ENCODE measurements around the gene WWOX.
"Not testable (repeated sequence)": the region's sequence is repeated elsewhere in the genome, so short reads cannot be mapped to it uniquely, and the experiment has no call there.

WWOX gene

GRCh38 chr16:78689536-78689935 is 590.1 kb downstream of the WWOX start:
- H3K27ac ChIP-seq (ENCODE audit: low read length) = no peak overlapping the region
- H3K36me3 ChIP-seq (ENCODE audit: control insufficient read depth in 2 of 2, insufficient read depth in 2 of 2, low read length in 2 of 2) = no peaks in the 10 kb centered on the region
- H3K9ac ChIP-seq (ENCODE audit: low read length in 2 of 2) = no peak overlapping the region
- H3K9me3 ChIP-seq (ENCODE audit: control insufficient read depth in 2 of 2, low read length in 2 of 2) = no peaks in the 10 kb centered on the region
- no peaks in the 10 kb centered on the region for H3K4me1 ChIP-seq (ENCODE audit: control insufficient read depth, insufficient read depth, low read length)
- no peak overlapping the region for H3K4me3 ChIP-seq (ENCODE audit: low read length in 2 of 2)
- H3K27me3 ChIP-seq (ENCODE audit: control insufficient read depth in 1 of 2, insufficient read depth in 2 of 2, low read length in 2 of 2) = no peaks in the 10 kb centered on the region

- H3K36me3 ChIP-seq (ENCODE audit: control insufficient read depth in 2 of 2, insufficient read depth in 2 of 2, low read length in 2 of 2) = no peaks in the 10 kb centered on the region
- H3K27ac ChIP-seq (ENCODE audit: low read length) = no peak overlapping the region
- no peaks in the 10 kb centered on the region for H3K4me1 ChIP-seq (ENCODE audit: control insufficient read depth, insufficient read depth, low read length)
- H3K4me3 ChIP-seq (ENCODE audit: low read length in 2 of 2) = no peak overlapping the region
- no peaks in the 10 kb centered on the region for H3K27me3 ChIP-seq (ENCODE audit: control insufficient read depth in 1 of 2, insufficient read depth in 2 of 2, low read length in 2 of 2)
- H3K9me3 ChIP-seq (ENCODE audit: control insufficient read depth in 2 of 2, low read length in 2 of 2) = no peaks in the 10 kb centered on the region
- H3K9ac ChIP-seq (ENCODE audit: low read length in 2 of 2) = no peak overlapping the region
Measured at GRCh38 chr16:78690510-78690909, 591.1 kb downstream of the WWOX start.

GRCh38 chr16:78691746-78692145 is 592.3 kb downstream of the WWOX start:
- H3K4me1 ChIP-seq (ENCODE audit: control insufficient read depth, insufficient read depth, low read length); H3K9me3 ChIP-seq (ENCODE audit: control insufficient read depth in 2 of 2, low read length in 2 of 2); H3K9ac ChIP-seq (ENCODE audit: low read length in 2 of 2); H3K4me3 ChIP-seq (ENCODE audit: low read length in 2 of 2); H3K27ac ChIP-seq (ENCODE audit: low read length); H3K27me3 ChIP-seq (ENCODE audit: control insufficient read depth in 1 of 2, insufficient read depth in 2 of 2, low read length in 2 of 2); H3K36me3 ChIP-seq (ENCODE audit: control insufficient read depth in 2 of 2, insufficient read depth in 2 of 2, low read length in 2 of 2): not testable (repeated sequence)

GRCh38 chr16:78693496-78693895 is 594.0 kb downstream of the WWOX start:
- Histone ChIP-seq H3K9ac (ENCODE audit: low read length in 2 of 2) (no peak overlapping the region), H3K4me3 (ENCODE audit: low read length in 2 of 2) (no peak overlapping the region), H3K4me1 (ENCODE audit: control insufficient read depth, insufficient read depth, low read length) (no peaks in the 10 kb centered on the region), H3K36me3 (ENCODE audit: control insufficient read depth in 2 of 2, insufficient read depth in 2 of 2, low read length in 2 of 2) (no peaks in the 10 kb centered on the region), H3K27me3 (ENCODE audit: control insufficient read depth in 1 of 2, insufficient read depth in 2 of 2, low read length in 2 of 2) (no peaks in the 10 kb centered on the region), H3K9me3 (ENCODE audit: control insufficient read depth in 2 of 2, low read length in 2 of 2) (no peaks in the 10 kb centered on the region), H3K27ac (ENCODE audit: low read length) (no peak overlapping the region)

- no peaks in the 10 kb centered on the region for H3K4me1 ChIP-seq (ENCODE audit: control insufficient read depth, insufficient read depth, low read length)
- H3K4me3 ChIP-seq (ENCODE audit: low read length in 2 of 2) = no peak overlapping the region
- no peaks in the 10 kb centered on the region for H3K9me3 ChIP-seq (ENCODE audit: control insufficient read depth in 2 of 2, low read length in 2 of 2)
- H3K27me3 ChIP-seq (ENCODE audit: control insufficient read depth in 1 of 2, insufficient read depth in 2 of 2, low read length in 2 of 2) = no peaks in the 10 kb centered on the region
- H3K27ac ChIP-seq (ENCODE audit: low read length) = no peak overlapping the region
- H3K9ac ChIP-seq (ENCODE audit: low read length in 2 of 2) = no peak overlapping the region
- H3K36me3 ChIP-seq (ENCODE audit: control insufficient read depth in 2 of 2, insufficient read depth in 2 of 2, low read length in 2 of 2) = no peaks in the 10 kb centered on the region
Measured at GRCh38 chr16:78694414-78694813, 595.0 kb downstream of the WWOX start.

- Histone ChIP-seq H3K4me3 (ENCODE audit: low read length in 2 of 2) (no peak overlapping the region), H3K27ac (ENCODE audit: low read length) (no peak overlapping the region), H3K27me3 (ENCODE audit: control insufficient read depth in 1 of 2, insufficient read depth in 2 of 2, low read length in 2 of 2) (no peaks in the 10 kb centered on the region), H3K9ac (ENCODE audit: low read length in 2 of 2) (no peak overlapping the region), H3K9me3 (ENCODE audit: control insufficient read depth in 2 of 2, low read length in 2 of 2) (no peaks in the 10 kb centered on the region), H3K36me3 (ENCODE audit: control insufficient read depth in 2 of 2, insufficient read depth in 2 of 2, low read length in 2 of 2) (no peaks in the 10 kb centered on the region), H3K4me1 (ENCODE audit: control insufficient read depth, insufficient read depth, low read length) (no peaks in the 10 kb centered on the region)
Measured at GRCh38 chr16:78695391-78695790, 595.9 kb downstream of the WWOX start.

GRCh38 chr16:78696797-78697196 is 597.3 kb downstream of the WWOX start:
- Histone ChIP-seq H3K9ac (ENCODE audit: low read length in 2 of 2) (no peak overlapping the region), H3K4me1 (ENCODE audit: control insufficient read depth, insufficient read depth, low read length) (no peaks in the 10 kb centered on the region), H3K9me3 (ENCODE audit: control insufficient read depth in 2 of 2, low read length in 2 of 2) (no peaks in the 10 kb centered on the region), H3K36me3 (ENCODE audit: control insufficient read depth in 2 of 2, insufficient read depth in 2 of 2, low read length in 2 of 2) (no peaks in the 10 kb centered on the region), H3K27me3 (ENCODE audit: control insufficient read depth in 1 of 2, insufficient read depth in 2 of 2, low read length in 2 of 2) (no peaks in the 10 kb centered on the region), H3K4me3 (ENCODE audit: low read length in 2 of 2) (no peak overlapping the region), H3K27ac (ENCODE audit: low read length) (no peak overlapping the region)

GRCh38 chr16:78697426-78697825 is 598.0 kb downstream of the WWOX start:
- Histone ChIP-seq H3K27ac (ENCODE audit: low read length) (no peak overlapping the region), H3K36me3 (ENCODE audit: control insufficient read depth in 2 of 2, insufficient read depth in 2 of 2, low read length in 2 of 2) (no peaks in the 10 kb centered on the region), H3K4me1 (ENCODE audit: control insufficient read depth, insufficient read depth, low read length) (no peaks in the 10 kb centered on the region), H3K9ac (ENCODE audit: low read length in 2 of 2) (no peak overlapping the region), H3K4me3 (ENCODE audit: low read length in 2 of 2) (no peak overlapping the region), H3K27me3 (ENCODE audit: control insufficient read depth in 1 of 2, insufficient read depth in 2 of 2, low read length in 2 of 2) (no peaks in the 10 kb centered on the region), H3K9me3 (ENCODE audit: control insufficient read depth in 2 of 2, low read length in 2 of 2) (no peaks in the 10 kb centered on the region)

GRCh38 chr16:78703936-78704335 is 604.5 kb downstream of the WWOX start:
- Histone ChIP-seq H3K36me3 (ENCODE audit: control insufficient read depth in 2 of 2, insufficient read depth in 2 of 2, low read length in 2 of 2) (no peaks in the 10 kb centered on the region), H3K9me3 (ENCODE audit: control insufficient read depth in 2 of 2, low read length in 2 of 2) (peaks cover 0 to 6% of the 10 kb centered on the region in 2 donors), H3K4me1 (ENCODE audit: control insufficient read depth, insufficient read depth, low read length) (no peaks in the 10 kb centered on the region), H3K27me3 (ENCODE audit: control insufficient read depth in 1 of 2, insufficient read depth in 2 of 2, low read length in 2 of 2) (no peaks in the 10 kb centered on the region), H3K27ac (ENCODE audit: low read length) (no peak overlapping the region), H3K4me3 (ENCODE audit: low read length in 2 of 2) (no peak overlapping the region), H3K9ac (ENCODE audit: low read length in 2 of 2) (no peak overlapping the region)

- Histone ChIP-seq H3K4me3 (ENCODE audit: low read length in 2 of 2) (no peak overlapping the region), H3K4me1 (ENCODE audit: control insufficient read depth, insufficient read depth, low read length) (no peaks in the 10 kb centered on the region), H3K9ac (ENCODE audit: low read length in 2 of 2) (no peak overlapping the region), H3K27me3 (ENCODE audit: control insufficient read depth in 1 of 2, insufficient read depth in 2 of 2, low read length in 2 of 2) (no peaks in the 10 kb centered on the region), H3K9me3 (ENCODE audit: control insufficient read depth in 2 of 2, low read length in 2 of 2) (peaks cover 0 to 6% of the 10 kb centered on the region in 2 donors), H3K36me3 (ENCODE audit: control insufficient read depth in 2 of 2, insufficient read depth in 2 of 2, low read length in 2 of 2) (no peaks in the 10 kb centered on the region), H3K27ac (ENCODE audit: low read length) (no peak overlapping the region)
Measured at GRCh38 chr16:78704416-78704815, 605.0 kb downstream of the WWOX start.

- Histone ChIP-seq H3K4me1 (ENCODE audit: control insufficient read depth, insufficient read depth, low read length) (no peaks in the 10 kb centered on the region), H3K27me3 (ENCODE audit: control insufficient read depth in 1 of 2, insufficient read depth in 2 of 2, low read length in 2 of 2) (no peaks in the 10 kb centered on the region), H3K9ac (ENCODE audit: low read length in 2 of 2) (no peak overlapping the region), H3K4me3 (ENCODE audit: low read length in 2 of 2) (no peak overlapping the region), H3K36me3 (ENCODE audit: control insufficient read depth in 2 of 2, insufficient read depth in 2 of 2, low read length in 2 of 2) (no peaks in the 10 kb centered on the region), H3K27ac (ENCODE audit: low read length) (no peak overlapping the region), H3K9me3 (ENCODE audit: control insufficient read depth in 2 of 2, low read length in 2 of 2) (peaks cover 0 to 6% of the 10 kb centered on the region in 2 donors)
Measured at GRCh38 chr16:78705694-78706093, 606.2 kb downstream of the WWOX start.
